WTC11 (cell line): ENCODE data around the gene ATG14.

Experiments used
- CTCF ChIP-seq: fragments of 200-600 bp; IDR thresholded peaks from 2 replicates; pipeline ENCODE4 v1.8.0; 2022; ENCODE audit warnings: antibody characterized with exemption
- MXD4 ChIP-seq: fragments of 250-450 bp; sonication (Bioruptor Pico); IDR thresholded peaks from 2 replicates; pipeline ENCODE4 v1.8.0; 2021; ENCODE audit warnings: mild to moderate bottlenecking, moderate library complexity, borderline replicate concordance
- NR3C1 ChIP-seq: sonication (generic); formaldehyde crosslinking; conservative IDR thresholded peaks from 2 replicates; pipeline ENCODE4 v1.8.1; 2023; ENCODE audit warnings: low read depth, mild to moderate bottlenecking, missing genetic modification reagents

GRCh38 chr14:55381561-55381960 lies 30.1 kb downstream of the ATG14 start:
- TF ChIP-seq CTCF (no peak), NR3C1 (CRISPR knock-in tag) (no peak), MXD4 (CRISPR knock-in tag) (no peak)
